Keratinocyte (primary cell): ENCODE measurements around the gene MIS12.

Experiments
- EZH2 ChIP-seq: IDR thresholded peaks from one replicate; pipeline ENCODE4 v1.6.1; 2012; ENCODE audit warnings: inconsistent platforms, mild to moderate bottlenecking, low read length, moderate library complexity
- TF ChIP-seq, protein P1 (sequence below), 3 experiments: IDR thresholded peaks in 1 of 3; conservative IDR thresholded peaks in 1 of 3; optimal IDR thresholded peaks in 1 of 3; 2 replicates in 2 of 3; 3 replicates in 1 of 3; pipeline versions ENCODE3 to v1.5.1; 2011; ENCODE audit warnings: low read length in 3 of 3, mild to moderate bottlenecking in 3 of 3, moderate library complexity in 2 of 3, control low read depth in 1 of 3, inconsistent platforms in 1 of 3; ENCODE audit not compliant: insufficient read depth in 2 of 3; ENCODE audit errors: extremely low read depth in 1 of 3

DNA sequence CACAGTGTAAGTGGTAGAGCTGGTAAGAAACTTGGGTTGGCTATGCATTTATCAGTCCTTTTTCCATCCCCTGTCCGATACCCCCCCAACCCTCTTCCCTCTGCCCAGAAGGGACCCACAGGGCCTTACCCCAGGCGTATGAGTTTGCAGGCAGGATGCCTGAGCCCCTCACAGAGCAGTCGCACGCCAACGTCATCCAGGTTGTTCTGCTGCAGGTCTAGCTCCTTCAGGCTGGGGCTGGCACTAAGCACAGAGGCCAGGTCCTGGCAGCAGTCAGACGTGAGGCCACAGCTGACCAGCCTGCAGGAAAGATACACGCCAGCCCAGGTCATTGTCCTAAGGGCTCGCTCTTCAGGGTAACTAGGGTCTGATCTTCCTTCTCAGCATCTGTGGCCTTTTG is 52.9 kb downstream of the MIS12 start:
- TF ChIP-seq, protein P1, sequence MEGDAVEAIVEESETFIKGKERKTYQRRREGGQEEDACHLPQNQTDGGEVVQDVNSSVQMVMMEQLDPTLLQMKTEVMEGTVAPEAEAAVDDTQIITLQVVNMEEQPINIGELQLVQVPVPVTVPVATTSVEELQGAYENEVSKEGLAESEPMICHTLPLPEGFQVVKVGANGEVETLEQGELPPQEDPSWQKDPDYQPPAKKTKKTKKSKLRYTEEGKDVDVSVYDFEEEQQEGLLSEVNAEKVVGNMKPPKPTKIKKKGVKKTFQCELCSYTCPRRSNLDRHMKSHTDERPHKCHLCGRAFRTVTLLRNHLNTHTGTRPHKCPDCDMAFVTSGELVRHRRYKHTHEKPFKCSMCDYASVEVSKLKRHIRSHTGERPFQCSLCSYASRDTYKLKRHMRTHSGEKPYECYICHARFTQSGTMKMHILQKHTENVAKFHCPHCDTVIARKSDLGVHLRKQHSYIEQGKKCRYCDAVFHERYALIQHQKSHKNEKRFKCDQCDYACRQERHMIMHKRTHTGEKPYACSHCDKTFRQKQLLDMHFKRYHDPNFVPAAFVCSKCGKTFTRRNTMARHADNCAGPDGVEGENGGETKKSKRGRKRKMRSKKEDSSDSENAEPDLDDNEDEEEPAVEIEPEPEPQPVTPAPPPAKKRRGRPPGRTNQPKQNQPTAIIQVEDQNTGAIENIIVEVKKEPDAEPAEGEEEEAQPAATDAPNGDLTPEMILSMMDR (optimal IDR thresholded peaks at IDR 0.05 in 1 of 3, IDR thresholded peaks at IDR 0.05 in 1 of 3, conservative IDR thresholded peaks at IDR 0.05 in 1 of 3; ENCODE audit: extremely low read depth in 1 of 3, insufficient read depth in 2 of 3, low read length in 3 of 3): no peak
- TF ChIP-seq EZH2: no peak
